Measurements from ENCODE around the gene CDS2. TPM values are rescaled to one million over a fixed set of nuclear protein-coding genes. Genes with fewer than 3 reads are reported as not detected.

Gene CDS2
- total RNA-seq, 1 donor from 2014 or later: 67.9 TPM

- DNase-seq (ENCODE audit: low read depth): no peak
Measured at GRCh38 chr20:5181492-5181891, 54.7 kb downstream of the CDS2 start.

- DNase-seq (ENCODE audit: low read depth): peak; percentile 13
Measured at GRCh38 chr20:5181958-5182357, 55.1 kb downstream of the CDS2 start.

GRCh38 chr20:5182615-5183254 lies 55.9 kb downstream of the CDS2 start:
- DNase-seq (ENCODE audit: low read depth): no peak

GRCh38 chr20:5183731-5184474 lies 57.1 kb downstream of the CDS2 start:
- DNase-seq (ENCODE audit: low read depth): no peak

- DNase-seq (ENCODE audit: low read depth): no peak
Measured at GRCh38 chr20:5184684-5185083, 57.9 kb downstream of the CDS2 start.

- DNase-seq (ENCODE audit: low read depth): no peak
Measured at GRCh38 chr20:5187122-5187521, 60.3 kb downstream of the CDS2 start.

GRCh38 chr20:5188736-5189135 lies 61.9 kb downstream of the CDS2 start:
- DNase-seq (ENCODE audit: low read depth): no peak

GRCh38 chr20:5189917-5190316 lies 63.1 kb downstream of the CDS2 start:
- peak; percentile 44 for DNase-seq (ENCODE audit: low read depth)

- no peak for DNase-seq (ENCODE audit: low read depth)
Measured at GRCh38 chr20:5190444-5190843, 63.6 kb downstream of the CDS2 start.

GRCh38 chr20:5191829-5192569 lies 65.2 kb downstream of the CDS2 start:
- DNase-seq (ENCODE audit: low read depth): peak; percentile 79

- DNase-seq (ENCODE audit: low read depth): no peak
Measured at GRCh38 chr20:5192570-5193431, 66.0 kb downstream of the CDS2 start.

- peak; percentile 47 for DNase-seq (ENCODE audit: low read depth)
Measured at GRCh38 chr20:5195655-5196054, 68.8 kb downstream of the CDS2 start.

GRCh38 chr20:5196149-5196548 lies 69.3 kb downstream of the CDS2 start:
- DNase-seq (ENCODE audit: low read depth): no peak

GRCh38 chr20:5197270-5197827 lies 70.5 kb downstream of the CDS2 start:
- DNase-seq (ENCODE audit: low read depth): no peak

- no peak for DNase-seq (ENCODE audit: low read depth)
Measured at GRCh38 chr20:5197847-5198650, 71.2 kb downstream of the CDS2 start.

GRCh38 chr20:5198651-5198924 lies 71.8 kb downstream of the CDS2 start:
- no peak for DNase-seq (ENCODE audit: low read depth)

- DNase-seq (ENCODE audit: low read depth): no peak
Measured at GRCh38 chr20:5203380-5203779, 76.6 kb downstream of the CDS2 start.

GRCh38 chr20:5205348-5206210 lies 78.8 kb downstream of the CDS2 start:
- DNase-seq (ENCODE audit: low read depth): peak; percentile 59

GRCh38 chr20:5207138-5207537 lies 80.3 kb downstream of the CDS2 start:
- DNase-seq (ENCODE audit: low read depth): no peak

Measured in renal cortical epithelial cell (primary cell).